OCI-LY7 (cell line): Measurements from ENCODE around the gene LRFN5. TPM values are rescaled to one million over a fixed set of nuclear protein-coding genes. Genes with fewer than 3 reads are reported as not detected.

Source experiments
- BruUV-seq: library from RNA; stranded (reverse); fragments of 400-500 nt; replicated peaks from 2 replicates; lab custom pipeline; 2021; lab: Mats Ljungman, UMichigan
- CTCF ChIA-PET: fragments of 300-600 bp; sonication (Branson Sonifier 250); formaldehyde crosslinking; loops from one replicate; lab custom pipeline; 2022; ENCODE audit warnings: antibody characterized with exemption; ENCODE audit not compliant: unreplicated experiment; lab: Charles Lee
- POLR2A ChIA-PET: fragments of 300-600 bp; sonication (Branson Sonifier 250); formaldehyde crosslinking; loops from one replicate; lab custom pipeline; 2022; ENCODE audit warnings: antibody characterized with exemption; lab: Charles Lee
- DNase-seq: peaks from one replicate; pipeline ENCODE4 v3.0.0-alpha.2; 2015; ENCODE audit warnings: low spot score
- H2AFZ ChIP-seq: fragments of 200-600 bp; sonication (generic), shearing (Covaris generic); 2 replicates; pipeline ENCODE4 v1.6.1; 2014; ENCODE audit warnings: mild to moderate bottlenecking, antibody characterized with exemption, low read length, moderate library complexity
- H3K27ac ChIP-seq: fragments of 200-600 bp; sonication (generic); 2 replicates; pipeline ENCODE4 v1.5.1; 2014; ENCODE audit warnings: mixed run types, low read depth, mild to moderate bottlenecking, moderate library complexity, low read length, inconsistent platforms; ENCODE audit not compliant: poor library complexity, severe bottlenecking
- H3K36me3 ChIP-seq: fragments of 200-600 bp; sonication (generic); 2 replicates; pipeline ENCODE4 v1.6.1; 2014; ENCODE audit warnings: mild to moderate bottlenecking, antibody characterized with exemption, low read length, moderate library complexity, mixed read lengths; ENCODE audit not compliant: insufficient read depth
- H3K4me1 ChIP-seq: fragments of 200-600 bp; sonication (generic); 2 replicates; pipeline ENCODE4 v1.5.1; 2014; ENCODE audit warnings: mild to moderate bottlenecking, low read length; ENCODE audit not compliant: insufficient read depth, poor library complexity, severe bottlenecking
- H3K4me2 ChIP-seq: fragments of 200-600 bp; sonication (generic); 2 replicates; pipeline ENCODE4 v1.6.1; 2014; ENCODE audit warnings: mild to moderate bottlenecking, low read length
- H3K4me3 ChIP-seq: fragments of 200-600 bp; sonication (generic); 2 replicates; pipeline ENCODE4 v1.5.1; 2014; ENCODE audit warnings: mild to moderate bottlenecking, low read depth, low read length; ENCODE audit not compliant: poor library complexity, severe bottlenecking
- H3K79me2 ChIP-seq: fragments of 200-600 bp; sonication (generic); 2 replicates; pipeline ENCODE4 v1.6.1; 2016; ENCODE audit warnings: low read depth, mild to moderate bottlenecking, low read length, moderate library complexity, mixed read lengths; ENCODE audit not compliant: insufficient read depth
- H3K9me2 ChIP-seq: fragments of 200-600 bp; sonication (generic); 2 replicates; pipeline ENCODE4 v1.6.1; 2016; ENCODE audit warnings: mild to moderate bottlenecking, low read length, mixed read lengths; ENCODE audit not compliant: insufficient read depth
- H3K9me3 ChIP-seq: fragments of 200-600 bp; sonication (generic); 2 replicates; pipeline ENCODE4 v1.6.1; 2014; ENCODE audit warnings: mild to moderate bottlenecking, mixed run types, low read length, mixed read lengths
- H4K20me1 ChIP-seq: fragments of 200-600 bp; sonication (generic); 2 replicates; pipeline ENCODE4 v1.6.1; 2014; ENCODE audit warnings: mild to moderate bottlenecking, antibody characterized with exemption, low read length, moderate library complexity, mixed read lengths; ENCODE audit not compliant: insufficient read depth
- EZH2phosphoT487 ChIP-seq: fragments of 200-600 bp; sonication (generic); IDR thresholded peaks from 2 replicates; pipeline ENCODE4 v1.6.1; 2018; ENCODE audit warnings: low read depth, borderline replicate concordance, mild to moderate bottlenecking, mixed run types, antibody characterized with exemption, low read length, moderate library complexity, mixed read lengths
- intact Hi-C: fragments of 100-400 bp; cut with micrococcal nuclease; formaldehyde crosslinking; loops from one replicate; pipeline ENCODE4 v1.10.0; 2022; ENCODE audit not compliant: unreplicated experiment
- total RNA-seq, 2 experiments: library from RNA; depleted of rRNA in 1 of 2; stranded (reverse); fragments of >200 nt in 1 of 2; shearing (Covaris generic) in 1 of 2; gene quantifications; 2 replicates each; pipeline ENCODE4 v1.2.3, GENCODE V29; 2014 to 2022
- TF ChIP-seq, protein P1 (sequence below): fragments of 200-600 bp; sonication (generic); conservative IDR thresholded peaks from 2 replicates; pipeline ENCODE4 v1.5.1; 2014; ENCODE audit warnings: mild to moderate bottlenecking, antibody characterized with exemption, low read length, moderate library complexity, mixed read lengths

The LRFN5 gene
- total RNA-seq, 2 experiments from 2014 or later = not detected

GRCh38 chr14:41891624-41892023 is 284.9 kb downstream of the LRFN5 start:
- POLR2A ChIA-PET = no interaction called here
- no peak for TF ChIP-seq EZH2phosphoT487
- TF ChIP-seq, protein P1, sequence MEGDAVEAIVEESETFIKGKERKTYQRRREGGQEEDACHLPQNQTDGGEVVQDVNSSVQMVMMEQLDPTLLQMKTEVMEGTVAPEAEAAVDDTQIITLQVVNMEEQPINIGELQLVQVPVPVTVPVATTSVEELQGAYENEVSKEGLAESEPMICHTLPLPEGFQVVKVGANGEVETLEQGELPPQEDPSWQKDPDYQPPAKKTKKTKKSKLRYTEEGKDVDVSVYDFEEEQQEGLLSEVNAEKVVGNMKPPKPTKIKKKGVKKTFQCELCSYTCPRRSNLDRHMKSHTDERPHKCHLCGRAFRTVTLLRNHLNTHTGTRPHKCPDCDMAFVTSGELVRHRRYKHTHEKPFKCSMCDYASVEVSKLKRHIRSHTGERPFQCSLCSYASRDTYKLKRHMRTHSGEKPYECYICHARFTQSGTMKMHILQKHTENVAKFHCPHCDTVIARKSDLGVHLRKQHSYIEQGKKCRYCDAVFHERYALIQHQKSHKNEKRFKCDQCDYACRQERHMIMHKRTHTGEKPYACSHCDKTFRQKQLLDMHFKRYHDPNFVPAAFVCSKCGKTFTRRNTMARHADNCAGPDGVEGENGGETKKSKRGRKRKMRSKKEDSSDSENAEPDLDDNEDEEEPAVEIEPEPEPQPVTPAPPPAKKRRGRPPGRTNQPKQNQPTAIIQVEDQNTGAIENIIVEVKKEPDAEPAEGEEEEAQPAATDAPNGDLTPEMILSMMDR = no peak
- CTCF ChIA-PET = no interaction called here
- Histone ChIP-seq H3K9me2 (no peaks in the 10 kb centered on the region), H3K9me3 (no peaks in the 10 kb centered on the region), H4K20me1 (no peaks in the 10 kb centered on the region), H3K36me3 (no peaks in the 10 kb centered on the region), H3K4me1 (no peaks in the 10 kb centered on the region), H3K4me3 (no peak overlapping the region), H3K27ac (no peak overlapping the region), H2AFZ (no peak overlapping the region), H3K79me2 (no peaks in the 10 kb centered on the region), H3K4me2 (no peak overlapping the region)
- intact Hi-C loops = no loop called here
- BruUV-seq = no TSS peak
- DNase-seq = no peak

- no peaks in the 10 kb centered on the region for H3K79me2 ChIP-seq
- intact Hi-C loops = no loop called here
- DNase-seq = no peak
- ChIA-PET CTCF (no interaction called here), POLR2A (no interaction called here)
- H2AFZ ChIP-seq = no peak overlapping the region
- no peak overlapping the region for H3K27ac ChIP-seq
- H3K4me1 ChIP-seq = no peaks in the 10 kb centered on the region
- no peaks in the 10 kb centered on the region for H3K9me3 ChIP-seq
- H3K36me3 ChIP-seq = no peaks in the 10 kb centered on the region
- no peaks in the 10 kb centered on the region for H4K20me1 ChIP-seq
- no TSS peak for BruUV-seq
- H3K4me3 ChIP-seq = no peak overlapping the region
- TF ChIP-seq, protein P1 = no peak
- TF ChIP-seq EZH2phosphoT487 = no peak
- H3K4me2 ChIP-seq = no peak overlapping the region
- H3K9me2 ChIP-seq = no peaks in the 10 kb centered on the region
Observed at GRCh38 chr14:41899416-41899815, 292.7 kb downstream of the LRFN5 start.

- no peak overlapping the region for H3K4me3 ChIP-seq
- ChIA-PET CTCF (no interaction called here), POLR2A (interaction anchor here (1.2 kb wide), 1 partner anchor 20 kb away, joined by 3 read pairs; no protein-coding TSS in a partner anchor)
- H3K36me3 ChIP-seq = no peaks in the 10 kb centered on the region
- no peak overlapping the region for H2AFZ ChIP-seq
- no peaks in the 10 kb centered on the region for H3K79me2 ChIP-seq
- no peak overlapping the region for H3K27ac ChIP-seq
- no TSS peak for BruUV-seq
- intact Hi-C loops = no loop called here
- no peak for TF ChIP-seq EZH2phosphoT487
- TF ChIP-seq, protein P1 = no peak
- H3K4me2 ChIP-seq = no peak overlapping the region
- no peaks in the 10 kb centered on the region for H4K20me1 ChIP-seq
- no peaks in the 10 kb centered on the region for H3K4me1 ChIP-seq
- H3K9me2 ChIP-seq = no peaks in the 10 kb centered on the region
- DNase-seq = no peak
- no peaks in the 10 kb centered on the region for H3K9me3 ChIP-seq
Observed at GRCh38 chr14:41900644-41901043, 294.0 kb downstream of the LRFN5 start.
